SIG-M5 treated with dmso at 0.1 percent for 504 hours (cell line): ENCODE measurements around the gene RAB38.

Experiments
- DNase-seq: peaks from one replicate; lab custom pipeline; 2025; ENCODE audit not compliant: unreplicated experiment; lab: John Stamatoyannopoulos, UW

Gene RAB38

GRCh38 chr11:88104408-88104807 is 70.8 kb downstream of the RAB38 start:
- no peak for DNase-seq

- DNase-seq, result peak; percentile 64
Observed at GRCh38 chr11:88103337-88104206, 71.7 kb downstream of the RAB38 start.

GRCh38 chr11:88102598-88102934 is 72.7 kb downstream of the RAB38 start:
- peak; percentile 27 for DNase-seq

- DNase-seq, result no peak
Observed at GRCh38 chr11:88101881-88102597, 73.2 kb downstream of the RAB38 start.

GRCh38 chr11:88100151-88100550 is 75.1 kb downstream of the RAB38 start:
- no peak for DNase-seq

- no peak for DNase-seq
Observed at GRCh38 chr11:88098289-88098688, 77.0 kb downstream of the RAB38 start.

GRCh38 chr11:88089134-88089533 is 86.1 kb downstream of the RAB38 start:
- no peak for DNase-seq

GRCh38 chr11:88087337-88087736 is 87.9 kb downstream of the RAB38 start:
- DNase-seq, result no peak

GRCh38 chr11:88086297-88086696 is 88.9 kb downstream of the RAB38 start:
- no peak for DNase-seq

GRCh38 chr11:88070437-88070836 is 104.8 kb downstream of the RAB38 start:
- DNase-seq, result no peak

GRCh38 chr11:88068848-88069554 is 106.2 kb downstream of the RAB38 start:
- DNase-seq, result no peak

GRCh38 chr11:88066090-88066489 is 109.2 kb downstream of the RAB38 start:
- no peak for DNase-seq

GRCh38 chr11:88064097-88064705 is 111.0 kb downstream of the RAB38 start:
- DNase-seq, result no peak
